NCI-H1092 treated with DMSO at 0.1 percent for 48 hours (cell line): Measurements from ENCODE around the gene UBE2B.
A peak's percentile ranks its signal among the peaks of the same experiment; 100 is the strongest.
"Not testable (repeated sequence)": the region's sequence is repeated elsewhere in the genome, so short reads cannot be mapped to it uniquely, and the experiment has no call there.

Source experiments
- DNase-seq: peaks from one replicate; lab custom pipeline; 2025; lab: John Stamatoyannopoulos, UW

The UBE2B gene

DNA sequence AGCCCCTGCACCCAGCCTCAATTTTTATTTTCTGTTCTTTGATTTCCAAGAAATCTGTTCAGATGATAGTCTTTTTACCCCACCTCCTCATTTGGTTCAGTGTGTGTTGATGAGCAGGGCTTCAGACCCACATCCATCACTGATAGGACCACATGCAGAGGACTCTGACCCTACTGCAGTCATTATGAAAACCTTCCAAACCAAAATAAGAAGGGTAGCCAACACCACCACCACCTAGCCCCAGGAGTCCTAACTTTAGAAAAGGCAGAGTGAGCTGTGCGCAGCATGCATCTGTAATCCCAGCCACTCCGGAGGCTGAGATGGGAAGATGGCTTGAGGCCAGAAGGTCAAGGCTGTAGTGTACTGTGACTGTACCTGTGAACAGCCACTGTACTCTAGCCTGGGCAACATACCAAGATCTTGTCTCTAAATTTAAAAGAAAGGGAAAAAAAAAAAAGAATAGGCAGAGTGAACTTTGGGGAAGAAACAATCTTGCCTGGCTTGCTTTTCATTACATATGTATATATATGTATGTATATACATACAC, 27.3 kb downstream of the UBE2B start:
- DNase-seq: no peak

DNA sequence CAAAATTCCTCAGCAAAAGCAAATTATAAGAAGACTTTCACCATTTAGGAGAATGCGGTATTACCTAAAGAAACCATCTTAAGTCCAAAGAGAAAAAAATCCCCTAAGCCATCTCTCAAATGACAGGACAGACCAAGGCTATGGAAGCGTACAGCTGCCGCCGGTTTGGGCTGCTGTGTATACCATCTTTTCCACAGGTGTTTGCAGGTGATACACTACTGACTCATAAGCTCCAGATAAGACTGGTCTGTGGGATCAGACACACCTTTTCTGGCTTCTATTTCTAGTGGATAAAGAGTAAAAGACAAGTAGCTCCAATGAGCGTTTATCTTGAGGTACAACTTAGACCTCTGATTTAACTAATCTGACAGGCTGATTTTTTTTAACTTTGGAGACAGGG, 32.6 kb downstream of the UBE2B start:
- no peak for DNase-seq

DNA sequence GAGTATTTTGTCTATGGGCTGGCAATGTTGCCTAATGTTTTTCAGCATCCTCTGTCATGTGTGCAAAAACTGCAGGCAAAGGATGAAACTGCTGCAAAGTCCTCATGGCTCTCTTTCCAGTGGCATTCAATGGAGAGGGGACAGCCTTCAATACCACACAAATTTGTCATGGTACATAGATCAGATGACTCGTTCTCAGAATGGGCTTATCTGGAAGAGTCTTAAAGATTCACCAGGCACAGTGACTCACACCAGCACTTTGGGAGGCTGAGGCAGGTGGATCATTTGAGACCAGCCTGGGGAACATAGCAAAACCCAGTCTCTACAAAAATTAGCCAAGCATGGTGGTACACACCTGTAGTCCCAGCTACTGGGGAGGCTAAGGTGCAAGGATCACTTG, 35.0 kb downstream of the UBE2B start:
- DNase-seq: no peak

DNA sequence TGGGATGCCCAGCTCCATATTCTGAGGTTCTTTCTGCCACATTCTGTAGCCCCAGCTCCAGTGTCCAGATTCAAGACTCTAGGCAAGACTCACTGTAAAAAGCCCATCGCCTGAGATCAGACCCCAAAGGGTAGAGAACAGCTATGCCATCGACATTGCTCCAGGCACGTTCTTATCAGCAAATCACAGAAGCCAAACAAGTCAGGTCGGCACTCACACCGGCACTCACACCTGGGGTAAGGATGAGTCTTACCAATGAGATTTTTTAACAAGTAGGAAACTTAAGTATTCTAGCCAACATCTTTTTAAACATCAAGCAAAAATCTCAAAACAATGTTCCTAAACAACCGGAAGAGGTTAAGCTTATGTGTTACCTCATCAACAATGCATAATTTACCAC, 38.0 kb downstream of the UBE2B start:
- no peak for DNase-seq

DNA sequence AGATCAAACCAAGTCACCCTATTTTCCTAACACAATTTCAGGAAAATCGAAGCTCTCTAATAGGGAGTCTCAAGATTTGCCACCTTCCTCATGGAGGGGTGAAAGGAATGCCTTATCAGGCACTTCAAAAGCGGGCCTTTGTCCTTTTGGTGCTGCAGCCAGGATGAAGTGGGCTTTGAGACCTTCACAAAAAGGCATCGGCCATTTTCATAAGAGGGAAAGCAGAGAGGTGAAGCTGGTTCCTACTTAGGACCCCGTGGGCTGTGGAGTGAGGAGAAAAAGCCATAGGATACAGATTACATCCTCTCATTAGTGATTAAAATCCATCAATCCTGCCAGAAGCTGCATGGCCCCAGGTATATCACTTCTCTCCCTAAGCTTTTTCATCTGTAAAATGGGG, 39.5 kb downstream of the UBE2B start:
- DNase-seq: no peak

DNA sequence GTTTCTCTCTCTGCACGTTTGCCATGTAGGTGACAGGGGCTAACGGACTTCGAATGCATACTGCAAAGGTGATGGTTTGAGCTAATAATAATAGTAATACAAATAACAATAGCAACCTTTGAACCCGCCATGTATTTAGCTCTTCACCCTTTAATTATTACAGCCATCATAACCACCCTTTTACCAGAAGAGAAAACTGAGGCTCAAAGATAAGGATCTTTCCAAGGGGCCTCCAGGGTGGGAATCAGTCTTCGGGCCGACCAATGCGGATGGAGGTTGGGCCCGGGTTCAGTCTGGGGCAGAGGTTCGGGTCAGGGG, 39.8 kb downstream of the UBE2B start:
- no peak for DNase-seq

DNA sequence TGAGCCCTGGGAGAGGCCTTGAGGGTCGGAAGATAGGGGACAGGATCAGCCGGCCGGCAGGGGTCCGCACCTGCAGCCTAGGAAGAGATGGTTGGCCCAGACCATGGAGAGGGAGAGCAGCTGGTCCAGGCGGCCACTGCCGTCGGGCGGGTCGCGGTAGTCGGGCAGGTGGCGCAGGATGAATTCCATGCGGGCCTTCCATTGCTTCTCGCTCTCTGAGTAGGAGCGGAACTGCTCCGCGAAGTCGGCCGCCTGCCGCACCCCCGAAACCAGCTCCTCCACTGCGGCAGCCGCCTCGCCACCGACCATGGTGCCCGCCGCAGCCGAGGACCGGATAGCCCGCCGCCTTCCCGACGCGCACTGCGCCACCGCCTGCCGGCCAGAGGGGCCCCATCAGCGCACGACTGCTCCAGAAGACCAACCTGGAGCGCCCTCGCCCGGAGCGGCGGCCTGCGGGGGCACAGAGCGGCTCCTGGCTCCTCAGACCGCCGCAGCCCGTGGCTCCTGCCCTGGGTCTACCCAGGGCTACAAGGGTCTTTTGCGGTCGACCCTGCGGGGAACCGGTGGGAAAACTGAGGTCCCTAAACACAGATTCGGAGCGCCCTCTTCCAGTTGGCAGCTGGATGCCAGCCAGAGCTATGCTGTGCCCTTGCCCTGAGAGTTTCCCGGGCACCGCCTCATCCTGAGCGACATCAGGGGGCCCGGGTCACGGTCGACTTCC, 40.3 kb downstream of the UBE2B start, which contains the start of gene CDKN2AIPNL:
Gene CDKN2AIPNL, minus strand, starts transcription at position 336 of the 721 bp plus-strand sequence. Its CDS starts 27 bp downstream, at position 309.
- DNase-seq: peak; percentile 84

DNA sequence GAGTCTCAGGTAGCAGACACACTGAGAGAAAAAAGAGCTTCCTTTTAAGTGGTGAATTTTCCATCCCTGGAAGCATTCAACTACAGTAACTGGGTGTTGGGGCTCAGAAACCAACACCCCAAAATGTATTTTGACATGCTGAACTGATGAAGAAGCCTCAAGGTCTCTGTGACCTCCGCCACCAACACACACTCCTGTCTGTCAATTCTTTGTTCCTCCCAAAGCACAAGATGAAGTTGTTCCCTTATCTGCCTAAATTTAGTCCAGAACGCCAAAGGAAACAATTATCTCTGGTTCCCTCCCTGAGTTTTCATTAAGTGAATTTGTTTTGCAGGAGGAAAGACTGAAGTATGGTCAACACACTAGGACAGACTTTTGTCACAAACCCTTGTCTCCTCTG, 41.7 kb downstream of the UBE2B start:
- DNase-seq: no peak

DNA sequence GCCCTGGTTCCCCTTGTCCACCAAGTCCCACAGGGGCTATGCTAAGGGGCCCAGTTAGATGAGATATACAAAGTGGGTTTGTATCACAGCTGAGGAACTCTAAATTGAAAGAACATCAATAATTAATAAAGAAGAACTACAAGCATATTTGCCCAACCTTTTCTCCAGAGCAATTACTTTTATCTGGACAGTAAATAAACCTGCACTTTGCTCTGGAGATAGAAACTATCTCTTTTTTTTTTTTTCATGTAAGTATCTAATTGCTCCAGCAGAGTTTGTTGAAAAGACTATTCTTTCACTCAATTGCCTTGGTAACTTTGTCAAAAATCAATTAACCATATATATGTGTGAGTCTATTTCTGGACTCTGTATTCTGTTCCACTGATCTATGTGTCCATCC, 46.3 kb downstream of the UBE2B start:
- no peak for DNase-seq

DNA sequence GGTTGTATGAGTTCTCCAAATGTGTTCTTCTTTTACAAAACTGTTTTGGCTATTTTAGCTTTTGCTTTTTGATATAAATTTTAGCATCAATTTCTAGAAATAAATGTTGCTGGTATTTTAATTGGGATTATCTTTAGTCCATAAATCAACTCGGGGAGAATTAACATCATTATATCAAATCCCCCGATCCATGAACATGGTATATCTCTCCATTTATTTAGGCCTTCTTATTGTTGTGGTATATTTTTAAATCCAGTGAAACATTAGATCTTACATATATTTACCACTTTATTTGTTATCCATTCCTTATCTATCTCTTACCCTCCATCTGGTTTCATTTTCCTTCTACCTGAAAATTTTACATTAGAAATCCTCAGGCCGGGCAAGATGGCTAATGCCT, 47.6 kb downstream of the UBE2B start:
- no peak for DNase-seq

DNA sequence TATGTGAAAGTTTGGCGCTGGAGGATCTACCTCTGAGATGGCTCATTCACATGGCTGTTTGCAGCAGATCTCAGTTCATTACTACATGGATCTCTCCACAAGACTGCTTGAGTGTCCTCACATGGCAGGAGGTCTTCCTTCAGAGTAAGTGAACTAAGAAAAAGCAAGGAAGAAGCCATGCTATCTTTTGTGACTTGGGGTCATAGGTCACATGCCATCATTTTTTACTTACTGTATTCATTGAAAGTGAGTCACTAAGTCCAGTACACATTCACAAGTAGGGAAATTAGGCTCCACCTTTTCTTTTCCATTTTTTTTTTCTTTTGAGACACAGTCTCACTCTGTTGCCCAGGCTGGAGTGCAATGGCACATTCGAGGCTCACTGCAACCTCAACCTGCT, 49.0 kb downstream of the UBE2B start:
- DNase-seq: no peak

DNA sequence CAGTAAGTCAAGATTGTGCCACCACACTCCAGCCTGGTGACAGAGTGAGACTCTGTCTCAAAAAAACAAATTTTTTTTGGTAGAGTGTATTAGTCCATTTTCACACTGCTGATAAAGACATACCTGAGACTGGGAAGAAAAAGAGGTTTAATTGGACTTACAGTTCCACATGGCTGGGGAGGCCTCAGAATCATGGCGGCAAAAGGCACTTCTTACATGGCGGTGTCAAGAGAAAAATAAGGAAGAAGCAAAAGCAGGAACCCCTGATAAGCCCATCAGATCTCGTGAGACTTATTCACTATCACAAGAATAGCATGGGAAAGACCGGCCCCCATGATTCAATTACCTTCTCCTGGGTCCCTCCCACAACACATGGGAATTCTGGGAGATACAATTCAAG, 49.7 kb downstream of the UBE2B start:
- DNase-seq: not testable (repeated sequence)

DNA sequence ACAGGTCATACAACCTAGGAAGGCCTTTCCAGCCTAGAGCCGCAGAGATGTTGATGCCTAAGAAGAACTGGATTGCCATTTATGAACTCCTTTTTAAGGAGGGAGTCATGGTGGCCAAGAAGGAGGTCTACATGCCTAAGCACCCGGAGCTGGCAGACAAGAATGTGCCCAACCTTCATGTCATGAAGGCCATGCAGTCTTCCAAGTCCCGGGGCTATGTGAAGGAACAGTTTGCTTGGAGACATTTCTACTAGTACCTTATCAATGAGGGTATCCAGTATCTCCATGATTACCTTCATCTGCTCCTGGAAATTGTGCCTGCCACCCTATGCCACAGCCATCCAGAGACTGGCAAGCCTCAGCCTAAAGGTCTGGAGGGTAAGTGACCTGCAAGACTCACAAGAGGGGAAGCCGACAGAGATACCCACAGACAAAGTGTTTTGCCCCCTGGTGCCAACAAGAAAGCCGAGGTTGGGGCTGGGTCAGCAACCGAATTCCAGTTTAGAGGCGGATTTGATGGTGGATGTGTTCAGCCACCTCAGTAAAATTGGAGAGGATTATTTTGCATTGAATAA, 51.5 kb downstream of the UBE2B start:
- DNase-seq: no peak

DNA sequence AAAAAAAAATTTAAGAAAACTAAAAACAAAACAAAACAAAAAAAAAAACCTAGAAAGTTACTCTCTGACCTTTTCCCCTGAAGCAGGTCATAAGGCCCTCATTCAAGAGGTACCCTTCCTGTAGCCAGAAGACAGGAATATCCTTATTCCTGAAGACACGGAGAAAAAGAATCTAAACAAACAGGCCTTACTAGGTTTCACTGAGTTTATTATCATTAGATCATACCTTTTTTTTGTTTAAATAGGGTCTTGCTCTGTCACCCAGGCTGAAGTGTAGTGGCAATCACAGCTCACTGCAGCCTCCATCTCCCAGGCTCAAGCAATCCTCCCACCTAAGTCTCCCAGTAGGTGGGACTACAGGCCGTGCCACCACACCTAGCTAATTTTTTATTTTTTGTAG, 52.0 kb downstream of the UBE2B start:
- no peak for DNase-seq

DNA sequence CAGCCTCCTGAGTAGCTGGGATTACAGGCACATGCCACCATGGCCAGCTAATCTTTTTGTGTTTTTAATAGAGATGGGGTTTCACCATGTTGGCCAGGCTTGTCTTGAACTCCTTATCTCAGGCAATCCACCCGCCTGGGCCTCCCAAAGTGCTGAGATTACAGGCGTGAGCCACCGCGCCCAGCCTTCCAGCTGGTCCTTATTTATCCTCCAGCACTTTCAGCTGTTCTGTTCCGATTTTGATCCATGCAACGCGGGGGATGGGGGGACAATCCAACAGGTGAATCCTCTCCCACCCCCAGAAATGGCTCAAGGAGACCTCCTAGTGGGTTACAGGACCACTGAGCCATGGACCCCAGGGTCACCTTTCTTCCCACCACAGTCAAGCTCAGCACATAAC, 55.0 kb downstream of the UBE2B start:
- DNase-seq: no peak

DNA sequence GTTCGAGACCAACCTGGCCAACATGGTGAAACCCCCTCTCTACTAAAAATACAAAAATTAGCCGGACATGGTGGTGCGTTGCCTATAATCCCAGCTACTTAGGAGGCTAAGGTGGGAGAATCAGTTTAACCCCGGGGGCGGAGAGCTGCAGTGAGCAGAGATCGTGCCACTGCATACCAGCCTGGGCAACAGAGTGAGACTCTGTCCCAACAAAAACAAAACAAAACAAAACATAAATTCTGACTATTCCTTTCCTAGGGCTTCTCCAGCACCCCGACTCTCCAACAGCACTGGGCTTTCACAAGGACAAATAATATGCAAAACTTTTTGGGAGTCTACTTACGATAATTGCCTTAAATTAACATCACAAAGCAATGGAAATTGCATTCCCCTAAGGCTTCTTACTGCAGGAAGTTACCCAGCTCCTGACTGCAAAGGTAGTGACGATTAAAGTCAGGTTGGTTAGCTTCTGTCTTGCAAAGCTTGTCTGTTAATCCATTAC, 56.2 kb downstream of the UBE2B start:
- no peak for DNase-seq

DNA sequence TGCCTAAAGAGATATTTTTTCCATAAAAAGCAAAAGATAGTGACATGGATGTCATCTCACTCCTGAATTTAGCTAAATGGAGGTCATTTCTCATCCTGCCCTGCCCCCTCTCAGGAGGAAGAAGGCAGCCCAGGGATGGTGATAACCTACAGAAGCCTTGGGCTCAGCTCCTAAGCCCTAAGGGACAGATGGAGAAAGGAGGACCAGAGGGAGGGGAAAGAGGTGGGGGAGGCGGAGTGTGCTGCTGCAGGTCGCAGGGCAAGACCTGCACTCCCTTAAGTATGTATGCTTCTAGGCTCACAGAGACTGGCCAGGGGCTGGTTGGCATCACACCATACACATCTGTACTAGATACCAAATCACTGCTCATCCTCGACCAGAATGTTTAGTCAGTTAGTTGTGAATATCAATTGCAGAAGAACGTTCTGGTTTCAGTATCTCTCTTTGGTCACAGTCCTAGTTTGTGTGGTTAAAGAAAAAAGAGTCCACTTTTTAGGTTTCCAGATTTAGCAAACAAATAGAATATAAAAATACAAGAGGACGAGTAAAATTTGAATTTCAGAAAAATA, 58.7 kb downstream of the UBE2B start:
- DNase-seq: no peak

DNA sequence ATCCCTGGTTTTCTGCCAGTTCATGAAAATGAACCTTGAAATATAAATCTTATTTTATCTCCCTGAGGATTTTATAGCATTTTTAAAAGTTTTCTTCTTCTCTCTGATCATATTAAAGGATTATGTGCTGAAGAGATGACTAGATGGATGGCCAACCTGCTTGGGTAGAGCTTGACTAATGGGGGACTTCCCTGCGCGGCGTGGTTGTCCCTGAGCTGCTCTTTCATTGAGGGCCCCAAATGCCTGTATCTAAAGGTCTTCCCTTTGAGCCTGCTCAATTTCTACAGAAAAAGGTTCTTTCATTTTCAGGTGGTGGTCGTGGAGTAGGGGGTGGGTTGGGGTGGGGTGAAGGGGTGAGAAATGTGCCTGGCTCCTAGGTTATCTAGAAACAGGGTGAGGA, 60.8 kb downstream of the UBE2B start:
- DNase-seq: no peak

DNA sequence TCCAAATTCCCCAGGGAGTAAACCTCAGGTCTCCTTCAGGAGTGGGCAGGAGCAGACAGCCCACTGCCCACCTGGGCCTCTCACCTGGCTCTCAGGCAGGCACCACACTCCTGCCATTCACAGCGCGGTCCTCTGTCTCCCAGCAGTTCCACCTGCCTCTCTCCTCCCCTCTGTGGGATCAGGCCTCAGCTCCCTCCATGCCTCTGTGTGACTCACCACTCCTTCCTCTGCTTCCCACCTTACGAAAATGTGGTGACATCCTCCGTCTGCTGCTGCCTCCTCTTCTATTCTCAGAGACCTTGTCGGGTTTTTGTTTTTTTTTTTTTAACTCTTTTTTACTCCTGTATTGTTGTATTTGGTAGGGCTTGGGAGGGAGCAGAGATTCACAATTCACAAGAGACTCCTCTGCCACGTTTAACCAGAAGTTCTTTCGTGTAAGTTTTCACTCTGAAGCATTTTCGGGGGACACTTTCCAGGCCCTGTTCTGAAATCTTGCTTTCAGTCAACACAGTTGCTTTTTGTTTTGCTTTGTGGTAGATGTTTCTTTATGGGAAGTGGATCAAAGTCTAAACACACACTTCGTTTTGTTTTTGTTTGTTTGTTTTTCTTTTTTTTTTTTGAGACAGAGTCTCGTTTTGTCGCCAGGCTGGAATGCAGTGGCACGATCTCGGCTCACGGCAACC, 61.4 kb downstream of the UBE2B start:
- DNase-seq: no peak

DNA sequence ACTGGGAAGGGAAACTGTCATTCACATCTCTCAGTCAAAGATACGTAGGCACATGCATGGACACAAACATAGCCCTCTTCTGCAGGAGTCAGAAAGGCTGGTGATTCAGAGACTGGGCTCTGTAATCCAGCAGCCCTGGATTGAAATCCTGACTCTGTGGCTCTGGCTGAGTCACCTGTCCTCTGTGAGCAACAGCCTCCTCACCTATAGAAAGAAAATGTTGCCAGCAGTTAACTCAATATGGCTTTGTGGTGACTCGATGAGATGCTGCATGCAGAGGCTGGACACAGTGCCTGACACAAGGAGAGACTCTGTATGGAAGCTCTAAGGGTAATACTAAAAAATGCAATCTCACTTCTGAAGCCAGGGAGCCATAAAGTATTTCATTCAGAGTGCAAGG, 64.2 kb downstream of the UBE2B start:
- no peak for DNase-seq

DNA sequence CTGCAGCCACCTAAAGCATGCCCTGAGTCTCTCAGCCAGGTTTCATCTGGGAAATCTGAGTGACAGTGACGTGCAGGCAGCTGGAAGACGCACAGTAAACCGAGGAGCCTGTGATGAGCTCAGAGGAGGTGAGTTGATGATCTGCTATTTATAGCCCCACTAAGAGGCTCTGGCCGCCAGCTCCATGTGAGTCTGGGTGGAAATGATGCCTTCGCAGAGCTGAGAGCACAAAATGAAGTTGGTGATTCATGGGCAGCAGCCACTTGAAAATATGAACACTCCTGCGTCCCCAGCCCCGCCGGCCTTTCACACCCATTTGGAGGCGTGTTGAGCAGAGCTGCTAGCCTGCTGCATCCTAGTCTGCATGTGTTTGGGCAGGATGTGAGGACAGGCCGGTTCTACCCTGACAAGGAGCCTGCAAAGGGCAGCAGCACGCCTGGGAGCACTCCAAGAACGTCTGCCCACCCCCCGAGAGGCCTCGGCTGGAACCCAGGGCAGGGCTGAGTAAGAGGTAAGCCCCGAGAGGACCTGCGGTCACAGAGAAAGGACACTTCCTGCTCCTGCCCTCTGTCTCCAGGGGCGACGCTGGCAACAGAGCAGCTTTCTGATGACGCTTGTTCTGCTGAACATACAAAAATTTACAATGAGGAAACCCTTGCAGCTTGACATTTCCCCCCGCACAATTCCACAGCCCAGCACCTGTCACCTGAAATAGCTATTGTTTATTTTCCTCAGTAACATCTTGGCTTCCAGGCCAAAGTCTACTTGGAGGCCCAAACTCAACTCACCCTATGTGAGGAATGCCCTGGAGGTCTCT, 65.4 kb downstream of the UBE2B start:
- peak; percentile 70 for DNase-seq

DNA sequence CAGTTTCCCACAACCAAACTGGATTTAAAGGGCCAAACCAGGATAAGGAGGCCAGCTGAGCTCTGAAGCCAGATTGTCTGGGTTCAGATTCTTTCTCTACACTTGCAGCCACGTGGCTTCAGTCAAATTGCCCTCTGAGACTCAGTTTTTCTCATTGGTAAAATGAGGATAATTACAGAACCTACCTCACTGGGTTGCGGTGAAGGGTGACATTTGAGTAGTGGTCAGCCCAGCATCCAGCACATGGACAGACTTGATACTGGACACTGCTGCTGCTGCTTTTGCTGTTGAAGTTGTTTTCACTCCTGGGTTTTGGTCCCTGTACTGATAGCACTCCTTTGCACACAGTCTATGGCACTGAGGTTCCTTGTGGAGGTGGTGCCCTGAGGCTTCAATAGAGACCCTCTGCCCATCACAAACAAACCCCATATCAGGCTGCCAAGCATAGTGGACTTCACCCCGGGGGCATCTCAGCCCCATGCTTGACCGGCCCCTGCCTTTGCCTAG, 66.0 kb downstream of the UBE2B start:
- DNase-seq: no peak
